Stimulated activated CD4-positive, alpha-beta T cell treated with anti-CD3 and anti-CD28 coated beads, Interleukin-4, amount 100 ng/mL, for 48 hours (primary cell): ENCODE measurements around the gene MAFG.

Experiments
- DNase-seq, 2 donors: peaks; one replicate each; pipeline ENCODE4 v3.0.0-alpha.2; 2020; ENCODE audit warnings: low read depth in 2 of 2

Gene MAFG

DNA sequence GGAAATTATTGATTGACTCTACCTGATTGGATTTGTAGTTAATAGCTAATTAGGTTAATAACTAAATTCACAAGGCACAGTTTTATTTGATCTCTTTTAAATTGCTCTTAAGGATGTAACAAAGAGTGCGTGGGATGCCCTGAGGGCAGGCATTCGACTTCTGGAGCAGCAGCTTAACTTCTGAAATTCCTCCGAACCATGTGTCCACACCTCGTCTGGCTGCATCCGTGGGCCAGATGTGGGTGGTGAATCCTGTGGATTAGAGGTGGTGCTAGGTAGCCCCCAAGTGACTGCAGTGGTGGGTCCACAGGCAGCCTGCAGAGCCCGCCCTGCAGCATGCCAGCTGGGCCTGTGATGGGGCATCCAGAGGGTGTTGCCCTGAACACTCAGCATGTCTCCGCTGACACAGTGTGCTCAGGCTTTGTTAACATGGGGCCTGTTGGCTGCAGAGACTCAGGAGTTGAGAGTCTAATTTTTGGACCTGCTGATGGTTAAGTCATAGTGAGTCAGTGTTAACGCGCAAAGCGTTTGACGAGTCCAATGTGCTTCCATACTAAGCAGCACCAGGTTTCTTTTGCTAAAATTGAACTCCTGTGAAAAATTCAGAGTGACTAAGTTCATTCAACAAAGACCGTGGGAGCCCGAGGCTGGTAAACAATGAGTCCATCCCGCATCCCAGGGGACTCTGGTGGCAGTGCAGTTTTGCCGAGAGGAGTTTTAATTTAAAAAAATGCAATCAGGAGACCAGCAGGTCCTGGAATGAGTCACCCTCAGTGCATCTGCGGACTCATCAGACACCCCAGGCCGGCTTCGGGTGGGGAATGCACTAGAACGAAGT lies 29.3 kb downstream of the MAFG start:
- DNase-seq: no peak

DNA sequence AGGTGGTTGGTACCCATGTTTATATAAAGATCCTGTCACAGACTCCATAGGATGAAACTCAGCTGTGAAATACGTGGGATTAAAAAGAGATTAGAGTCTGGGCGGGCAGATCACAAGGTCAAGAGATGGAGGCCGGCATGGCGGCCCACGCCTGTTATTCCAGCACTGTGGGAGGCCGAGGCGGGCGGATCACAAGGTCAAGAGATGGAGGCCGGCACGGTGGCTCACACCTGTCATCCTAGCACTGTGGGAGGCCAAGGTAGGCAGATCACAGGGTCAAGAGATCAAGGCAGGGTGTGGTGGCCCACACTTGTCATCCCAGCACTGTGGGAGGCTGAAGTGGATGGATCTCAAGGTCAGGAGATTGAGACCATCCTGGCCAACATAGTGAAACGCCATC lies 32.1 kb downstream of the MAFG start:
- no peak for DNase-seq

GRCh38 chr17:81891303-81891552 lies 36.3 kb downstream of the MAFG start:
- DNase-seq: no peak

- no peak for DNase-seq
Observed at GRCh38 chr17:81890447-81891302, 36.9 kb downstream of the MAFG start.

GRCh38 chr17:81889602-81890001 lies 37.9 kb downstream of the MAFG start:
- no peak for DNase-seq

DNA sequence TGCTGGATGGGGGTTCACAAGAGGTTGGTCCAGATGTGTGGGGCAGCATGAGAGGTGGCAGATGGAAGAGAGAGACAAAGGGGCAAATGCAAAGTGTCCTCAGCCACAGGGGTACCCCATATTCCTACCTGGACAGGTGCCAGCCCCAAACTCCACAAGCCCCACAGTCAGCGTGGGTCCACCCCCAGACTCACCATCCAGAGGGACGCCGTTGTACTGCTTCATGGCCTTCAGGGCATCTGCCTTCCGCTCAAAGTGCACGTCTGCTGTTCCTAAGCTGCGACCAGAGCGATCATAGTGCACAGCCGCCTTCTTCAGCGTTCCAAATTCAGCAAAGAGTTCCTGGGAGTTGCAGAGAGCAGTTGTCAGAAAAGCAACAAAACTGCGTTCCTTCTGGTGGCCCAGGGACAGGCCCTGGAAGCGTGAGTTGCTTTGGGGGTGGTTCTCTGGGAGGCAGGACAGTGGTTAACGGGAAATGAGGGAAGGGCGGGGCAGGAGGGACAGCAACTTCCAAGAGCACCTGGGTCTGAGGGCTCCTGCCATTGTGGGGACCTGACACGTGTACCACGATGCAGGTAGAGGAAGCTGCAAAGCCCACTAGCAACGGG lies 38.4 kb downstream of the MAFG start:
- DNase-seq: no peak

DNA sequence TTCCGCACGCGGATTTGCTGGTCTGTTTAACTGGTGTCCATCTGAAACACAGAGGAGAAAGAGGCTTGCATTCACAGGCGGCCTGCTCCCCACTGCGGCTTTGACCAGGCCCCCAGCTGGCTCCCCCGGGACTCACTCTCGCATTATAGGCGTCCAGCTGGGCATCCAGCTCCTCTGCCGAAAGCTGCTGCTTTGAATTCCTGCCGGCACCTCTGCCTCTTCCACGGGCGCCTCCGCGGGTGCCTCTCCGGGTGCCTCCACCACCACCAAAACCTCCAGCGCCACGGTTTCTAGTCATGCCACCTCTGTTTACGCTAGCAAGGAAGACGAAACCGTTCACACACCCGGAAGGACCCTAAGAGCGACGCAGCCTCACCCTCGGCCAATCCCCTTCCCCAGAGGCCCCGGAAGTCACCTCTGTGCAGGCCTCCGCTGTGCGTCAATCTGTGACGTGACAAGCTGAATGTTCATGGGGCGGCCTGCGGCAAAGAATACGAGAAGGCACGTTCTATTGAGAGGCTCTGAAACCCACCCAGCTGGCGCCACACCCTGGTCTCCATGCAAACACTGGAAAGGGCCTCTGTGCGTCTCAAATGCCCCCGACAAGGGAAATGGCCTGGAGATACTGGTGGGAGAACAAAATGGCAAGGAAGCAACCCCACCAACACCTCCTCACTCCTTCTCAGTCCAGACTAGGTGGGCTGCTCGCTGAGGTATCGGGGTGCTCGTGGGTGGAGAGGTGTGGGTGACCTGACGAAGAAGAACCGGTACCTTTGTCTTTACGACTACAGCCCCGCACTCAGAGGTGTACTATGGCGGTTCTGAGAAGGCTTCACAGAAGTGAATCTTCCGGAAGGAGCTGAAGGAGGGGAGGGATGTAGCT lies 39.2 kb downstream of the MAFG start:
- DNase-seq: no peak

GRCh38 chr17:81885869-81886548 lies 41.5 kb downstream of the MAFG start:
- no peak for DNase-seq

DNA sequence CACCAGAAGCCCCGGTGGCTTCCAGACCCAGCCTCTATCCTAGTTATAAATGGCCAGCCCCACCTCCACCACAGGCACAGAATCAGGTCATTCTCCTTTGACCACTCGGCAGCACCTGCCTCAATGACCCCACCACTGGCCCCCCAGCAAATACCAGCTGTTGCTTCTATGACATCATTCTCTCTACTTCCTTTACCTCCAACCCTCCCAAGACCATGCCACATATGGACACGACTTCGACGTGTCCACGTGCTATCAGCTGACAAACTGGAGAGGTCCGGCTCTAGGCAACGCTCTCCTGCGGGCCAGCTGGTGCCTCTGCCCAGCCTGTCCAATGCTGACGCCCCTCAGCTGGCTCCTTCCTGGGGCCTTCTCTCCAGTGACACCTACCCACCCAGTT lies 42.1 kb downstream of the MAFG start:
- no peak for DNase-seq

DNA sequence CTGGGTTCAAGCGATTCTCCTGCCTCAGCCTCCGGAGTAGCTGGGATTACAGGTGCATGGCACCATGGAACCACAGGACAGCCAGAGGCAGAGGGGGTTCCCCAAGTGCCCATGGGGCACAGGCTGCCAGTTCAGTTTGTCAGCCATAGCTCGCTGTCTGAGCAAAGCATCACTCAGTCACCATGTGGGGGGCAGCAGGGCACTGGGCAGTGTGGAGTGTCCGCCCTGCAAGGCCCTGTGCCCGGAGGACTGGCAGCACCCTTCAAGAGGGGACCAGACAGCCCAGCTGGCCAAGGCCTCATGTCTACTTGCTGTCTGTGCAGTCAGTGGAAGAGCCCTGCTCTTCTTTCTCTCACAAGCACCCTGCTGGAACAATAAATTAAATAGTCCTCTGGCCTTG lies 42.6 kb downstream of the MAFG start:
- no peak for DNase-seq

- no peak for DNase-seq
Observed at GRCh38 chr17:81884520-81884919, 43.0 kb downstream of the MAFG start.

DNA sequence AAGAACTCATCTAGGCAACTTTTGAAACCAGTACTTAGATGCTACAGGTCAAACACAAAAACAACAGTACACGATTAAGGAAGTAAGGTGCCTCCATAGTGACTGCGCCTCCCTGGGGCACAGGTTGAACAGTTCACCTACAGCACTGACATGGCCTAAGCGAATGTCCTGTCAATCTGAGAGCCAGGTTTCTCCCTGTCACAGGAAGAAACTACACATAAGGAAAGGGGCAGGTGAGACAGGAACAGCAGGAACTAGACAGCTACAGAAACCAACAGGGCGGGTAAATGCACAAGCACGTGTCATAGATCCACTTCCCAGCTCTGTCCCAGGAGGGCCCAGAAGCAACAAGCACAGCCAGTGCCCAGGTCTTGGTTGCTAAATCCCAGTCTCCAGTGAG lies 48.4 kb downstream of the MAFG start:
- no peak for DNase-seq

GRCh38 chr17:81878294-81878693 lies 49.2 kb downstream of the MAFG start:
- DNase-seq: no peak

DNA sequence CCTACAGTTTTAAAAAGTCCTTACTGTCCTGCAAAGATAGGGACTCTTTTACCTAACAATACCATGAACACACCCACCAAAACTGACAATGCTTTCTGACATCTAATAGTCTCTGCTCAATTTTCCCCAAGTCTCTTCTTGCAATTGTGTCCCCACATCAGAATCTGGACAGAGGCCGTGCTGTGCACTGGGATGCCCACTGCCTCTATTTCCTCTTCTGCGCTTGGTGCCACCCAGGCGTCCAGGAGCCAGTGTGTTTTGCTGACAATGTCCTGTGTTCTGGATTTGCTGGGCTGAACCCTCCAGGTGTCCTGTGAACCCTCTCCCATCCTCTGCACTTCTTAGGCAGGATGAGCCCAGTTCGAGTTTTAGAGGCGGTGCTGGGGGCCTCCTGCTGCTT lies 50.0 kb downstream of the MAFG start:
- no peak for DNase-seq

- peak; percentile 94 for DNase-seq
Observed at GRCh38 chr17:81871387-81872230, 55.9 kb downstream of the MAFG start.

GRCh38 chr17:81870981-81871386 lies 56.6 kb downstream of the MAFG start, which contains the start of gene ARHGDIA:
Gene ARHGDIA, minus strand, starts transcription at chr17:81871337. Its CDS starts 1,407 bp downstream, at chr17:81869930.
- no peak for DNase-seq

GRCh38 chr17:81870131-81870980 lies 57.2 kb downstream of the MAFG start:
- DNase-seq: no peak

DNA sequence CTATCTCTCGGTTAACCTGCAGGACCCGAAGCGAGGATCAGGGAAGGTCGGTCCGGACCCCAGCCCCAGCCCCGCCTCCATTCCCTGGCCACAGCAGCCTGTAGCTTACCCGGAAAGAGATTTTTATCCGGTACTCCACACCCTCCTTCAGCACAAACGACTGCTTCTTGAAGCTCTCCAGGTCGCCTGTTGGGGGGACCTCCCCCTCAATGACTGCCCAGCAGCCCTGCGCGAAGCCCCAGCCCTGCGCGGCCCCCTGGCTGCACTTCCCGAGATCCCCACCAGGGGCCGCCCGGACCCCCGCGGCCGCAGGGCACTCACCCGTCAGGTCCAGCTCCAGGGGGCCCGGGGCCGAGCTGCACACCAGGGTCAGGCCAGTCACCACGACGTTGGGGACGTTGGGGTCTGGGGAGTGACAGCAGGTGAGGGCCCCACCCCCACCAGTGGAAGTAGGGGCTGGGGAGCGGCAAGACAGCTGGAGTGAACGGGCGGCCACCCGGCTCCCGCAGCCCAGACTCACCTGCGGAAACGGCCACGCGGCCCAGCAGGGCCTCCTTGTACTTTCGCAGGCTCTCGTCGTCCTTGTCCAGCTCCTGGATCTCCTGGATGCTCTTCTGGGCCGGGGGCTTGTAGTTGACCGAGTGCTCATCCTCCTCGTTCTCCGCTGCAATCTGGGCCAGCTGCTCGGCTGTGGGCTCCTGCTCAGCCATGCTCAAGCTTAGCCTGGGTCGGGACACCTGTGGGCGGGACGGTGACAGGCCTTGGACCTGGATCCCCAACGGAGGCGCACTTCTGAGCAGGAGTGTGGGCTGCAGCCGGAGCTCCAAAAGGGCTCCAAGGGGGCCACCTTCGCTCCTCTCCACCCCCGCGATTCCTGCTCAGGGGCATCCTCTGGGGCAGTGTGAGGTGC lies 58.1 kb downstream of the MAFG start:
- no peak for DNase-seq
